Type B pancreatic cell (in vitro differentiated cells): Measurements from ENCODE around the gene KRTAP5-8. TPM values are rescaled to one million over a fixed set of nuclear protein-coding genes. Genes with fewer than 3 reads are reported as not detected.

ENCODE experiments used
- DNase-seq: peaks from one replicate; pipeline ENCODE4 v3.0.0; 2021; ENCODE audit warnings: mixed read lengths; ENCODE audit not compliant: unreplicated experiment; ENCODE audit errors: extremely low spot score
- H3K27ac Mint-ChIP-seq: 2 replicates; pipeline ENCODE4 v1.8.0; 2021; ENCODE audit warnings: mild to moderate bottlenecking, mixed read lengths
- H3K27me3 Mint-ChIP-seq: 2 replicates; pipeline ENCODE4 v1.8.0; 2021; ENCODE audit warnings: mixed read lengths
- H3K36me3 Mint-ChIP-seq: 2 replicates; pipeline ENCODE4 v1.8.0; 2021; ENCODE audit warnings: mixed read lengths
- H3K4me1 Mint-ChIP-seq: one replicate; pipeline ENCODE4 v1.8.0; 2021; ENCODE audit warnings: mixed read lengths; ENCODE audit not compliant: unreplicated experiment
- H3K4me3 Mint-ChIP-seq: 2 replicates; pipeline ENCODE4 v1.8.0; 2021; ENCODE audit warnings: mild to moderate bottlenecking, mixed read lengths
- H3K9me3 Mint-ChIP-seq: 2 replicates; pipeline ENCODE4 v1.8.0; 2021; ENCODE audit warnings: mixed read lengths
- total RNA-seq: library from RNA; stranded (reverse); gene quantifications from 2 replicates; pipeline ENCODE4 v1.2.1, GENCODE V29; 2021; ENCODE audit warnings: low replicate concordance
- TF ChIP-seq, protein P1 (sequence below): fragments of 200-600 bp; sonication (generic); conservative IDR thresholded peaks from 2 replicates; pipeline ENCODE4 v1.5.0; 2021; ENCODE audit warnings: antibody characterized with exemption, mild to moderate bottlenecking

KRTAP5-8 gene
- total RNA-seq, 1 donor from 2014 or later, result not detected

DNA sequence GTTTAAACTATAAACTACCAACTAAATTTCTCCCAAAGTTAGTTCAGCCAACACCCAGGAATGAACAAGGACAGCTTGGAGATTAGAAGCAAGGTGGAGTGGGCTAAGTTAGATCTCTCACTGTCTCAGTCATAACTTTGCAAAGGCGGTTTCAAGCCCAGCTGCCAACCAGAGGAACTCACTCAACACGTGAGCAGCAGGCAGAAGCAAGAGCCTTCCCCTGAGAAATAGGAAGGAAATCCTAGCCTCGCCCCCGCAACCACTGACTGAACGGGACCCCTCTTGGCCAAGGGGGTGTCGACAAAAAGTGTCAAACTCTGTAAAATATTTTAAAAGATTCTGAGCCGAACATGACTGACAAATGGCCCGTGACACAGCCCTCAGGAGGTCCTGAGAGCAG lies 6.0 kb downstream of the KRTAP5-8 start:
- Mint-ChIP-seq H3K36me3 (peaks cover 3% of the 10 kb centered on the region), H3K9me3 (peaks cover 8% of the 10 kb centered on the region), H3K4me3 (no peak overlapping the region), H3K27me3 (peaks cover 18% of the 10 kb centered on the region), H3K27ac (no peak overlapping the region), H3K4me1 (peaks cover 24% of the 10 kb centered on the region)
- no peak for DNase-seq
- TF ChIP-seq, protein P1, sequence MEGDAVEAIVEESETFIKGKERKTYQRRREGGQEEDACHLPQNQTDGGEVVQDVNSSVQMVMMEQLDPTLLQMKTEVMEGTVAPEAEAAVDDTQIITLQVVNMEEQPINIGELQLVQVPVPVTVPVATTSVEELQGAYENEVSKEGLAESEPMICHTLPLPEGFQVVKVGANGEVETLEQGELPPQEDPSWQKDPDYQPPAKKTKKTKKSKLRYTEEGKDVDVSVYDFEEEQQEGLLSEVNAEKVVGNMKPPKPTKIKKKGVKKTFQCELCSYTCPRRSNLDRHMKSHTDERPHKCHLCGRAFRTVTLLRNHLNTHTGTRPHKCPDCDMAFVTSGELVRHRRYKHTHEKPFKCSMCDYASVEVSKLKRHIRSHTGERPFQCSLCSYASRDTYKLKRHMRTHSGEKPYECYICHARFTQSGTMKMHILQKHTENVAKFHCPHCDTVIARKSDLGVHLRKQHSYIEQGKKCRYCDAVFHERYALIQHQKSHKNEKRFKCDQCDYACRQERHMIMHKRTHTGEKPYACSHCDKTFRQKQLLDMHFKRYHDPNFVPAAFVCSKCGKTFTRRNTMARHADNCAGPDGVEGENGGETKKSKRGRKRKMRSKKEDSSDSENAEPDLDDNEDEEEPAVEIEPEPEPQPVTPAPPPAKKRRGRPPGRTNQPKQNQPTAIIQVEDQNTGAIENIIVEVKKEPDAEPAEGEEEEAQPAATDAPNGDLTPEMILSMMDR, result no peak

DNA sequence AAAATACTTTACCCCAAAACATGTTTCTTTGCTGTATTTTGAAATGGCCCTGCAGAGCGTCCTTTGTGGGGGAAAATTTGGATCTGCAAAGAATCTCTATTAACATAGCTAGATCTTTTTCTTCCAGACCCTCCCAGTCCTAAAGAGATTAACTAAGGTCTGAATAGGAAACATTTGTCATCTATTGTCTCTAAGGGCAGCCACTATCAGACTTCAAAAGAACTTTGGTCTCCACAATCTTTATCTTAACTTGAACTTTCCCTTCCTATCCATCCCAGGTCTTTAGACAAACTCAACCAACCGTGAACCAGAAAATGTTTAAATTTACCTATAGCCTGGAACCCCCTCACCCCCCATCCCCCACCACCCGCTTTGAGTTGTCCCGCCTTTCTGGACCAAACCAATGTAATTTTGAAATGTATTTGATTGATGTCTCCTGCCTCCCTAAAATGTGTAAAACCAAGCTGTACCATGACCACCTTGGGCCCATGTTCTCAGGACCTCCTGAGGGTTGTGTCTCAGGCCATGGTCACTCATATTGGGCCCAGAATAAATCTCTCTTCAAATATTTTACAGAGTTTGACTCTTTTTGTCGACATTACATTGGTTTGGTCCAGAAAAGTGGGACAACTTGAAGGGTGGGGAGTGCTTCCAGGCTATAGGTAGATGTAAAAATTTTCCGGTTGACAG lies 6.8 kb downstream of the KRTAP5-8 start:
- no peak for DNase-seq
- peaks cover 8% of the 10 kb centered on the region for H3K9me3 Mint-ChIP-seq
- TF ChIP-seq, protein P1, result no peak
- H3K27ac Mint-ChIP-seq, result no peak overlapping the region
- no peak overlapping the region for H3K4me3 Mint-ChIP-seq
- H3K36me3 Mint-ChIP-seq, result peaks cover 3% of the 10 kb centered on the region
- peaks cover 26% of the 10 kb centered on the region for H3K27me3 Mint-ChIP-seq
- H3K4me1 Mint-ChIP-seq, result peaks cover 21% of the 10 kb centered on the region

DNA sequence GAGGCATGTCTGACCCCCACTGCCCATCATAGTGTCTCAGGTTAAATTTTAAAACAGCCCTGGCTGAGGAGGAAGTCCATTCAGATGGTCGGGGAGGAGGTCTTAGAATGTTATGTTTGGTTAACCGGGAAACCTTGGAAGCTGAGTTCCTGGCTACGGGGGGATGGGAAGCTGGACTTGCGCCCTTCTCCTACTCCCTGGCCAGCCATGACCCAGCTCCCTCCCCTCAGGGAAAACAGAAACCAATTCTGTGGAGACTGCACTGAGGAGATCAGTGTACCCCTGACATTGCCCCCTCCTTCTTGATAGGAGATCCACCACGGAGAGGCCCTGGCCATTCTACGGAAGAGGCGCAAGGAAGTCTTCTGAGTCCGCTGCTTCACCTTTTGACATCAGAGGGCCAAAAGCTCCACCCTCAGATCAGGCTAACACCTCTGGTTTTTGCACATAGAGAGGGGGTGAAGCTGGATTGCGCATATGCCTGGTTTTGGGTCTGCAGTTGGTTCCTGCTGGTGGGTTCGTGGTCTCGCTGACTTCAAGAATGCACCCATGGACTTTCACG lies 7.7 kb downstream of the KRTAP5-8 start:
- no peak overlapping the region for H3K4me3 Mint-ChIP-seq
- peaks cover 8% of the 10 kb centered on the region for H3K9me3 Mint-ChIP-seq
- H3K27ac Mint-ChIP-seq, result no peak overlapping the region
- no peak for DNase-seq
- peaks cover 26% of the 10 kb centered on the region for H3K27me3 Mint-ChIP-seq
- TF ChIP-seq, protein P1, result no peak
- peaks cover 3% of the 10 kb centered on the region for H3K36me3 Mint-ChIP-seq
- peaks cover 21% of the 10 kb centered on the region for H3K4me1 Mint-ChIP-seq

DNA sequence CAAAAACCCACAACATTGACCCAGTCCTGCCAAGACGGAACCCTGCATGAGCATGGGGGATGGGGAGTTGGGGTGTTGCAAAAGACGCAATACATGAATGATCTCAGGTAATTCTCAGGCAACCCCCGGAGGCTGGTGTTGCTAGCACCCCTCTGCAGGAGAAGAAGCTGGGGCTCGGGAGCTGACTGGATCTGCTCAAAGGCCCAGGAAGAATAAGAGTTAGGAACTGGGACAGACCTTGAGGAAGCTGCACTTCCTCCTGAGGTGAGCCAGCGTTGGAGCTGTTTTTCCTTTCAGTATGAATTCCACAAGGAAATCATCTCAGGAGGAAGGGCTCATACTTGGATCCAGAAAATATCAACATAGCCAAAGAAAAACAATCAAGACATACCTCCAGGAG lies 10.3 kb downstream of the KRTAP5-8 start, which contains the start of gene KRTAP5-9:
TSS of gene KRTAP5-9 (plus strand) at position 301 of the 400 bp plus-strand sequence. CDS start 238 bp downstream, outside the sequence.
- TF ChIP-seq, protein P1, result no peak
- no peak for DNase-seq
- no peak within 1 kb of the TSS for H3K4me3 Mint-ChIP-seq
- H3K27ac Mint-ChIP-seq, result no peak within 1 kb of the TSS
- H3K36me3 Mint-ChIP-seq, result no peaks in the 10 kb centered on the region
- peaks cover 20% of the 10 kb centered on the region for H3K4me1 Mint-ChIP-seq
- H3K27me3 Mint-ChIP-seq, result peaks cover 23% of the 10 kb centered on the region
- peaks cover 8% of the 10 kb centered on the region for H3K9me3 Mint-ChIP-seq

DNA sequence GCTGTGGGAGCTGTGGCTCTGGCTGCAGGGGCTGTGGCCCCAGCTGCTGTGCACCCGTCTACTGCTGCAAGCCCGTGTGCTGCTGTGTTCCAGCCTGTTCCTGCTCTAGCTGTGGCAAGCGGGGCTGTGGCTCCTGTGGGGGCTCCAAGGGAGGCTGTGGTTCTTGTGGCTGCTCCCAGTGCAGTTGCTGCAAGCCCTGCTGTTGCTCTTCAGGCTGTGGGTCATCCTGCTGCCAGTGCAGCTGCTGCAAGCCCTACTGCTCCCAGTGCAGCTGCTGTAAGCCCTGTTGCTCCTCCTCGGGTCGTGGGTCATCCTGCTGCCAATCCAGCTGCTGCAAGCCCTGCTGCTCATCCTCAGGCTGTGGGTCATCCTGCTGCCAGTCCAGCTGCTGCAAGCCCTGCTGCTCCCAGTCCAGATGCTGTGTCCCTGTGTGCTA lies 10.9 kb downstream of the KRTAP5-8 start:
- Mint-ChIP-seq H3K4me1 (peaks cover 14% of the 10 kb centered on the region), H3K27ac (no peak overlapping the region), H3K9me3 (peaks cover 8% of the 10 kb centered on the region), H3K36me3 (no peaks in the 10 kb centered on the region), H3K4me3 (no peak overlapping the region), H3K27me3 (peaks cover 22% of the 10 kb centered on the region)
- DNase-seq, result no peak
- TF ChIP-seq, protein P1, result no peak
